Colonic mucosa (tissue), 4 donors: Measurements from ENCODE around the gene LGI1. TPM values are rescaled to one million over a fixed set of nuclear protein-coding genes. Genes with fewer than 3 reads are reported as not detected.

Experiments
- DNase-seq: peaks from one replicate; pipeline ENCODE4 v3.0.0-alpha.2; 2020
- H3K27ac ChIP-seq: fragments of 200-600 bp; one replicate; pipeline ENCODE4 v1.8.0; 2021
- H3K27me3 ChIP-seq: fragments of 200-600 bp; one replicate; pipeline ENCODE4 v1.8.0; 2021
- H3K36me3 ChIP-seq: fragments of 200-600 bp; one replicate; pipeline ENCODE4 v1.8.0; 2021
- H3K4me1 ChIP-seq: fragments of 200-600 bp; one replicate; pipeline ENCODE4 v1.8.0; 2021; ENCODE audit warnings: mild to moderate bottlenecking
- H3K4me3 ChIP-seq: fragments of 200-600 bp; one replicate; pipeline ENCODE4 v1.8.0; 2021
- H3K9ac ChIP-seq, 2 donors: one replicate each; pipeline ENCODE4 v1.7.0; 2013; ENCODE audit warnings: control low read depth in 2 of 2, low read depth in 2 of 2, low read length in 2 of 2
- H3K9me3 ChIP-seq: fragments of 200-600 bp; one replicate; pipeline ENCODE4 v1.8.0; 2021
- CTCF ChIP-seq: fragments of 200-600 bp; IDR thresholded peaks from one replicate; pipeline ENCODE4 v1.8.0; 2022; ENCODE audit warnings: antibody characterized with exemption, mild to moderate bottlenecking
- intact Hi-C: fragments of 100-400 bp; cut with DNase I; formaldehyde crosslinking; loops from one replicate; pipeline ENCODE4 v1.14.1; 2022
- total RNA-seq, 2 donors: library from RNA; stranded (reverse); fragmentation: NEBNext Ultra II Directional in 1 of 2; extraction: Animal tissue kit (Norgen Biotek cat#: 25700) in 1 of 2; gene quantifications; one replicate each; pipeline ENCODE4 v1.2.1, GENCODE V29; 2021
- donor health status: healthy.
- donor health status: DM: no; HTN: no; CAD: no.
- donor health status: DM: no; HTN: no; CAD: no.

The LGI1 gene
- total RNA-seq, 2 donors from 2014 or later: 0.47 to 0.98 TPM

GRCh38 chr10:93768892-93769291 lies 11.2 kb downstream of the LGI1 start:
- H3K9me3 ChIP-seq: no peaks in the 10 kb centered on the region
- no peak overlapping the region for H3K9ac ChIP-seq
- H3K4me1 ChIP-seq: no peaks in the 10 kb centered on the region
- intact Hi-C loops: no loop called here
- no peak for DNase-seq
- H3K27ac ChIP-seq: no peak overlapping the region
- TF ChIP-seq CTCF: no peak
- no peak overlapping the region for H3K4me3 ChIP-seq
- no peaks in the 10 kb centered on the region for H3K27me3 ChIP-seq
- H3K36me3 ChIP-seq: no peaks in the 10 kb centered on the region

GRCh38 chr10:93771354-93771753 lies 13.6 kb downstream of the LGI1 start:
- Histone ChIP-seq H3K36me3 (no peaks in the 10 kb centered on the region), H3K27ac (no peak overlapping the region), H3K4me1 (no peaks in the 10 kb centered on the region), H3K4me3 (no peak overlapping the region), H3K9ac (no peak overlapping the region), H3K9me3 (no peaks in the 10 kb centered on the region), H3K27me3 (no peaks in the 10 kb centered on the region)
- intact Hi-C loops: no loop called here
- TF ChIP-seq CTCF: no peak
- DNase-seq: no peak

- H3K27ac ChIP-seq: no peak overlapping the region
- no peaks in the 10 kb centered on the region for H3K9me3 ChIP-seq
- no peaks in the 10 kb centered on the region for H3K27me3 ChIP-seq
- no peaks in the 10 kb centered on the region for H3K4me1 ChIP-seq
- no peak overlapping the region for H3K4me3 ChIP-seq
- no peak for DNase-seq
- intact Hi-C loops: no loop called here
- TF ChIP-seq CTCF: no peak
- H3K36me3 ChIP-seq: no peaks in the 10 kb centered on the region
- H3K9ac ChIP-seq: no peak overlapping the region
These were observed 15.4 kb downstream of the LGI1 start for GRCh38 chr10:93773120-93773519.

GRCh38 chr10:93773705-93774104 lies 16.0 kb downstream of the LGI1 start:
- no peaks in the 10 kb centered on the region for H3K36me3 ChIP-seq
- H3K4me3 ChIP-seq: no peak overlapping the region
- no peaks in the 10 kb centered on the region for H3K9me3 ChIP-seq
- intact Hi-C loops: no loop called here
- no peaks in the 10 kb centered on the region for H3K27me3 ChIP-seq
- TF ChIP-seq CTCF: no peak
- no peak for DNase-seq
- no peak overlapping the region for H3K27ac ChIP-seq
- H3K4me1 ChIP-seq: no peaks in the 10 kb centered on the region
- no peak overlapping the region for H3K9ac ChIP-seq

GRCh38 chr10:93775356-93775755 lies 17.6 kb downstream of the LGI1 start:
- H3K9me3 ChIP-seq: no peaks in the 10 kb centered on the region
- no peak overlapping the region for H3K27ac ChIP-seq
- intact Hi-C loops: no loop called here
- DNase-seq: no peak
- no peak for TF ChIP-seq CTCF
- no peaks in the 10 kb centered on the region for H3K27me3 ChIP-seq
- no peaks in the 10 kb centered on the region for H3K4me1 ChIP-seq
- H3K9ac ChIP-seq: no peak overlapping the region
- H3K4me3 ChIP-seq: no peak overlapping the region
- H3K36me3 ChIP-seq: no peaks in the 10 kb centered on the region

GRCh38 chr10:93777092-93777491 lies 19.4 kb downstream of the LGI1 start:
- intact Hi-C loops: no loop called here
- H3K9me3 ChIP-seq: no peaks in the 10 kb centered on the region
- H3K36me3 ChIP-seq: no peaks in the 10 kb centered on the region
- no peak overlapping the region for H3K9ac ChIP-seq
- no peak for DNase-seq
- no peak overlapping the region for H3K27ac ChIP-seq
- H3K27me3 ChIP-seq: no peaks in the 10 kb centered on the region
- no peaks in the 10 kb centered on the region for H3K4me1 ChIP-seq
- H3K4me3 ChIP-seq: no peak overlapping the region
- TF ChIP-seq CTCF: no peak
